GM18861 (cell line): ENCODE measurements around the gene HPGD.
"Not testable (repeated sequence)": the region's sequence is repeated elsewhere in the genome, so short reads cannot be mapped to it uniquely, and the experiment has no call there.

Experiments used
- ATAC-seq: cut with Tn5 transposase; IDR thresholded peaks from one replicate; pipeline ENCODE4 v1.9.1; 2021; ENCODE audit not compliant: unreplicated experiment

HPGD gene

DNA sequence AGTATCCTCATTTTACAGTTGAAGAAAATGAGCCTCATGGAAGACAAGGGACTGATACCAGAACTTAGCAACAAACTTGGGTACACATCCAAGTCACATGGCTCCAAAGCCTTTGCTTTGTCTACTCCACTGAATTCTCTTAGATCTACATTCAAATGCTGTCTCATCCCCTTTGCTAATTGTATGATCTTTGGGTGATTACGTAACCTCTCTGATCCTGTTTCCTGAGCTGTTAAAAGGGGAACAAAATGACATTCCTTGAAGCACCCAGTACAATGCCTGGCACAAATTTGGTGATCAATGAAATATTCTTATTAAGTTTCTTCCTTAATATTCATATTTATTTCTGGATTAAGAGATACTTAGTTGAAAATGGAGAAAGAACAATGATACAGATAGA is 5.9 kb upstream of the HPGD start:
- ATAC-seq: no peak

DNA sequence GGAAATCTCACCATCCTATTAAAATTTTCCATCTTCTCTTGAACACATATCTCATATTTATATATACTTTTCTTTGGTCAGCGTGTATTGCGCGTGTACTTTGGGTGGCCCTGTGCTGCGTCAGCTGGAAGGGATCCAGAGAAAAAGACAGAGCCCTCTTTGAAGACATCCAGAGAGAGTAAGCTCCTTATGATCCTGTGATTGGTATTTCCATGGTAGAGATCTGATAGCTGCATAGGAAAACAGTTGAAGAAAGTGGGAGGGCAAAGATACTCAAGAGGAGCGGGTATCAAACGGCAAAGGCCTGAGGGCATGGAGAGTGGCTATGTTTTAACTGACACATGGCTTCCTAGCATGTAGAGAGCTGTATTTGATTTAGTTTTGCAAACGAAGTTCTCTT is 4.4 kb upstream of the HPGD start:
- ATAC-seq: no peak

DNA sequence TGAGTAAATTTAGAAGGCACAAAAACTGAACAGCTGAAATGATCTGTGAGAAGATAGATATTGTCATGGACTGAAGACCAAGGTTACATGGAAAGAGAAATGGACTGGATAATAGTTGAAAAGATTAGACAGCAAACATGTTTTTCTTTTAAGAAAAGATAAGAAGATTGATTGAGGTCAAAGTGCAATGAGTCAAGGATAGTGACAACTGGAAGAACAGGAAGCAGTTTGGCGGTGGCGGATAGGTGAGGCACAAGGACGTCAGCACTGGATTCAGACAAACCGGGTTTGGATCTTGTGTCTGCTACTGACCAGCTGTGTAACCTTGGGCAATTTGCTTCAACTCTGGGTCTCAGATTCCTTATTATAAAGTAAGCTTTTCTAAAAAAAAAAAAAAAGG is 2.0 kb upstream of the HPGD start:
- ATAC-seq: no peak

DNA sequence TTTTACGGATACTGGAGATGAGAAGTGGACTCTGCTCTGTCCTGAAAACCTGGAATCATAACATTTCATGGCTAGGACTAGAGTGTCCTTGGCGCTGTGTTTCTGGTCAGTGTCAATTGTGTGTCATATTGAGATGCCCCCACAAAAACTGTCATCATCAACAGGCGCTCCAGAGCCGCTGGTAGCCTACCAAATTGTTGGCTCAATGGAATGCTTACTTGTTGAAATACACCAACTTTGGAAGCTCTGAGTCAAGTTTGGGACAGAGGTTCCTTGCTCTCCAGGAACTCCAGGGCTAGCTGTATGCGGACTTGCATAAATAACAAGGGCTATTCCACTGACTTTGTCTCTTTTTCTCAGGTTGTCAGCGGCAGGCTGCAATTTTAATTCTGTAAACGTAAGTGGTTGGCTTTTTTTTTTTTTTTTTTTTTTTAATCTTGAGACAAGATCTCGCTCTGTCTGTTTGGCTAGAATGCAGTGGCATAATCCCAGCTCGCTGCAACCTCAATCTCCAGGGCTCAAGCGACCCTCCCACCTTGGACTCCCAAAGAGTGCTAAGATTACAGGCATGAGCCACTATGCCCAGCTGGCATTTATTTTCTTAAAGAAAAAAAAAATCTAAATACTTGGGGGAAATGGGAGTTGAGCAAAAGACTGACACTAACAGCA is 871 bp upstream of the HPGD start:
- ATAC-seq: no peak

DNA sequence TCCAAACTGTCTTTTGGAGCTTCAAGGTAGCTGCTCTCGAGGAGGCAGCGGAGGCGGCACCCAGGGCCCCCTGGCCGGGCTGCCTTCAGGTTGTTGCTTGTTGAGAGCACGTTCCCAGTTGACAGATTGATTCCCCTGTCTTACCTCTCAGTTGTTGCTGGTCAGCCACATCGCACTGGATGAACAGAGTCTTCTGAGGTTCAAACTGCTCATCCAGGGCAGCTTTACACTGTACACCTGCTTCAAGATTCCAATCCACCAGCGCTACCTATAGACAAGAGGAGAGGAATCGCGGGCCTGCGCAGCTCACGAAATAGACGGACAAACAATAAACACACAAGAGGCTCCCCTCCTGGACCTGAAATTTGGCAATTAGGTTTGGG is 497 bp downstream of the HPGD start:
- peak; percentile 11 for ATAC-seq

DNA sequence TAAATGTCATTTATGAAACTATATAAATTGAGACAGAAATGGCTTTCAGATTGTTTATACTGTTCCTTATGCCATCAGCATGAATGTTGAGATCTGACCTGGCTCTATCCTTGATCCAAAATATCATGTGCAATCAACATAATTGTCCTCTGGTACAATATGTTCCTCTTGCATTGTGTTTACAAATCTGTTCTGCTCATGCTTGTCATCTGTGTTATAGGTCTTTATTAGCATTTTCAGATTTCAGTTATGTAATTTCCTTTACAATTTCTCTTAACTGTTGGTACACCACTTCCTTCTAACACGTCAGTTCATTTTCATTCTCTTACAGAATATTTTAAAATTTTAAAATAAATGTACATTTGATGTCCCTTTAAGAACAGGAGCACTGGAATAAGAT is 1.6 kb downstream of the HPGD start:
- no peak for ATAC-seq

DNA sequence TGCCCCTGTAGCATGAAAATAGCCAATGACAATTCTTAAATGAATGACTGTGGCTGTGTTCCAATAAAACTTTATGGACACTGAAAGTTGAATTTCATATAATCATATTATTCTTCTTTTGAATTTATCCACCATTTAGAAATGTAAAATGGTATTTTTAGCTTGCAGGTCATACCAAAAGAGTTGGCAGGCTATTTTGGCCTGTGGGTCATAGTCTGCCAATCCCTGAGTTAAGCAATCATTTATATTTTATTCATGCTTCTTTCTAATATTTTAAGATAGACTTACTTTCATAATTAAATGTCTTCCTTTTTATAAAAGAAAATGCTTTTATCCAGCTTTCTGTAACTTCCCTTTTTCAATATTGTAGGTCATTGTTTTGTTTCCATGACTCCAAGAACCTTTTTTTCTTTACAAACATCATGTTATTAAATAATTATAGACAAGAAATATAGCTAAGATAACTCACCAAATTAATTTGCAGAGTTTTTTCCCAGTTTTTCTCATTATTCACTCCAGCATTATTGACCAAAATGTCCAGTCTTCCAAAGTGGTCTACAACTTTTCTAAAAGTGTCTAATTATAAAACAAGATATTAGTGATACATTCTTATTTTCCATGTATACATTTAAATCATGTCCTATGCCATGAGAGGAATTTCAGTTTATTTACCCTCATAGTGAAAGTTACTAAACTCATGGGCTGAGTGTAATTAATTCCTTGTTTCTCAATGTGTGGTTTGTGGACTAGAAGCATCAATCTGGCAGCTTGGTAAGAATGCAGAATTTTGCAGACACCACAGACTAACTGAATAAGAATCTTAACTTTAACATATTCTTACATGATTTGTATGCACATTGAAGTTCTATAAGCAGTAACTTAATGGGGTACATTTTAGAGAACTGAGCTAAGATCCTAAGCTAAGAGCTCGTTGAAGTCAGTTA is 4.5 kb downstream of the HPGD start:
- ATAC-seq: no peak

DNA sequence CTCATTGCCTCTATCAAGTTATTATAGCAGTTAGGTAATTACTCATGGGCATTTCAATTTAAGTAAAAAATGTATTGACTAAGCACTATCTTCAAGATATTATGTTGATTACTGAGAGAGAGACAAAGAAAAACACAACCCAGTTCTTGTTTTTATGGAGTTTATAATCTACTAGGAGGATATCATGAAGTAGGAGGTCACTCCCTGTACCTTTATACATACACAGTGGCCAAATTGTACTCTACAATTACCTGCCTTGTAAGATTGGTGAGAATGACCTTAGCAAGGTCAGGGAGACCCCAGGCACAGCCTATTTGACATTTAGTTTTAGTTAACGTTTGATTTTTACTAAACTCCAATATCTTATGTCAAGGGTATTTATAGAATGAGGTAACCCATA is 5.5 kb downstream of the HPGD start:
- ATAC-seq: no peak

DNA sequence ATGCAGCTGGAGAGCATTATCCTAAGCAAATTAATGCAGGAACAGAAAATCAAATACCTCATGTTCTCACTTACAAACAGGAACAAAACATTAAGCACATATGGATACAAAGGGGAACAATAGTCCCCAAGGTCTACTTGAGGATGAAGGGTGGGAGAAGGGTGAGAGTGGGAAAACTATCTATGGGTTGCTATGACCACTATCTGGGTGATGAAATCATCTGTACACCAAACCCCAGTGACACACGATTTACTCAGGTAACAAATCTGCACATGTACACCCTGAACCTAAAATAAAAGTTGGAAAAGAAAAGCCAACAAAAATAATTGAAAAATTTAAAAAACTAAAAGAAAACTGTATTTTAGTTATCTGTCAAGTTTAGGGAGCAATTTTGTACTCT is 5.9 kb downstream of the HPGD start:
- no peak for ATAC-seq

DNA sequence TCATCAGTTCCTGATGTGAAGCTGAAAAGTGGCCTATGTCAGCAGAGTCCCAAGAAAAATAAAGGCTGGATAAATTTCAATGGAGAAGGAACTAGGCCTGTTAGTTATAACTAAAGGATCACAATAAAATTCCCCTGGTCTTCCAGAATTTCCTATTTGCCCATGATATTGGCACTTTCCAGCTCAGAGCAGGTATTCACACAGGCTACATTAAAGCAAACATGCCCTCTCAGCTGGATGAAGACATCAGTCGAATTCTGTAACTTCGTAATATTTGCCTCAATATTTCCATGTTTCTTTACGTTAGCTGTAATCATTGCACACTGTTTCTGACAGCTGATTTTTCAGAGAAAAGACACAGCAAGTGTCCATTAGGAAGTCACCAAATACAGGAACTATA is 9.5 kb downstream of the HPGD start:
- no peak for ATAC-seq

DNA sequence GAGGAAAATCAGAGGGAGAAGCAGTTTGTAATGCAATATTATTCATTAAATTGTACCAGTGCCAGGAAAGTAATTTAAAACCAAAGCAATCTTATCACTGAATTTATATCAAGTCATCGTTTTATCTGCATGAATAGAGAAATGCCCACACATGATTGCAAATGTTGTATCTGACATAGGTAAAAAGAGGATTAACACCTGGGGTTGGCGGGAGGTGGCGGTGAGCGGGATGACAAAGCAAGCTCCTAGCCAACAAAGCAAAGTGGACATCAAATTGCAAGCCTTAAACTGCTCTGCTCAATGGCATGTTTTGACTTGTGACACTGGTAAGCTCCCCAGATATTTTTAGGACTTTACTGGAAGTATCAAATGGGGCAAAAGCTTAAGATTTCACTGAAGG is 16.4 kb downstream of the HPGD start:
- no peak for ATAC-seq

DNA sequence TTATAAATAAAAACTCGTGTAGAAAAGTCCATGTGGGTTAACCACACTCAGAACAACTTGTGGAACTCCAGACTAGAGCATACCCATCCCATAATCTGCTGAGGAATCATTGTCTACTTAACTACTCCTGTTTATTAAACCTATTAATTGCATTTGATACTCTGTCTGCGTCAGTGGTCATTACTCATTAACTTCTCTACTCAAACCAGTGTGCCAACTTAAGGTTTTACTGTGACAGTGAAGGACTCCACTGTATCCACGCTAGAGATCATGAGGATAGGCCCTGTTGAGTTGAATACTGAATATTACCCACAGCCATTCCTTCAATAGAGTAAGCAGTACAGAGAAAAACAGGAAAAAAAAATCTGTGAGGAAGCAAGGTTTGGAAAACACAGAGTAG is 17.3 kb downstream of the HPGD start:
- ATAC-seq: no peak

DNA sequence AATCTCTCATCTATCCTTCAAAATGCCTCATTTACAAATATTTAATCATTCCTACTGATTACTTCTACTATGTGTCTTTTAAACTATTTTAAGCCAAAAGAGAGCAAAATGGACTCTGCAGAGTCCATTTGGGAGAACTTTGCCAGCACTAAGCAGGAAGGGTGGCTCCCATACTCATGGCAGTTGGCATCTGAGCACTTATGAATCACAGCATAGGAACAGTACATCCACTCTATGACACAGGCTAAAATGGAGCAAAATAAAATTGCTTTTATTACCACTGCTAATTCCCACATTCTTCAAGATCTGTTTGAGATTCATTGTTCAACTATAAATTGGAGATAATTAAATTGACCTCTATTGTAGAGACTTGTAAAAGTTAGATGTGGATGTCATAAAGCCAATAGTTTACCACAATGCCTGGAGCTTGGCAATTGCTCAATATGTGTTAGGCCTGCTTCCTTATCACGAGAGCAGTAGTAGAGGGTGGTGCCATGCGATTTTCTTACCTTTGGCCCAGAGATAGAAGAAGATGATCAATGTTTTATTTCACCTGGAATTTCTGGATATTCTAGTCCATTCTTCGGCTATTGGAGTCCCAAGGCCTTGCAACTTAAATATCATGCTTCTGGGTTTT is 19.1 kb downstream of the HPGD start:
- no peak for ATAC-seq

DNA sequence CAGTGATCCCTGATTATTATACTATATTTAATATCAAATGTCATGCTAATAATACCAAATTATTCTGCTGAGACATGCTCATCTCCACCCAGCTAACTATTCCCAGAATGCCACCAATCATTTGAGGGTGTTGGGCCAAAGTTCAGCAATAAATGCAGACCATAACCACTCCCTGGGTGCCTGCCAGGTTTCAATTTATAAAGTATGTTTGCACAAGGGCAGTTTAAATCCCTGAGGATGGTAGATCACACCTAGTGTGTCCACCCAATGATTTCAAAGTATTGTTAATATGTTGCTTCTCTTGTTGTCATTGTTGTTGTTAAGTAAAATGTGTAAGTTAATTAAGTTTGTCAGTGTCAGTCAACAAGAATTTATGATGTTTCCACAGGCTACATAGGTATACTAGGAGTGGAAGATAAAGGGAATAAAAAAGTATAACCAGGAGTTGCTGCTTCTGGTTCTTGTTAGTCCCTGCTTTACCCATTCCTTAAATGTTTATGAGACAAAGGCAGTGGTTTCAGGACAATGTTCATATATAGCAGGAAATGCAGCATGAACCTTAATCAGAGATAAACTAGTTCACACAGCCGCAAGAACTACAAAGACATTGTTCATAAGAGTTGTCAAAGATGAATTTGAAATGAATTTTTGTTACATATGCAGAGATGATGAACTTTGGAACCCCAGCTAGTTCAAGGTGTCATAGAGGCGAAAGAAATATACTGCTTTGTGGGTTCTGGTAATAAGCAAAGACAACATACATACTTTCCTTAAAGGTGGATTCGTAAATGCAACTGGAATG is 25.5 kb downstream of the HPGD start:
- no peak for ATAC-seq

DNA sequence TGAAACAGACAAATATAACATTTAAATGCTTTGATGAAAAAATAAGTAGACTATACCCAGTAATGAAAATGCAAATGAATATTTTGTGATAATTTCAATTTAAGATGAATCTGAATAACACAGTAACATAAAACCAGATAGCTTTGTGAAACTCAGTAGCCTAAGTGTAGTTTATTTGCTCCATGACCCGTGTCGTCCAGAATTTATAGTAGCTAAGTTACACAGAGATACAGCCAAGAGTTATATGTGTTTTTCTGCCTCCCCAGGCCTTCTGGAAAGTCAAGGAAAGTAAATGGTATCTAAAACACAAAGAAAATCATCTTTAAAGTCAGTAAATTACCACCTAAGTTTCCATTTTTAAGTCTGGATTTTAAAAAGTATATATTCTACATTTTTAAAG is 26.7 kb downstream of the HPGD start:
- ATAC-seq: no peak

DNA sequence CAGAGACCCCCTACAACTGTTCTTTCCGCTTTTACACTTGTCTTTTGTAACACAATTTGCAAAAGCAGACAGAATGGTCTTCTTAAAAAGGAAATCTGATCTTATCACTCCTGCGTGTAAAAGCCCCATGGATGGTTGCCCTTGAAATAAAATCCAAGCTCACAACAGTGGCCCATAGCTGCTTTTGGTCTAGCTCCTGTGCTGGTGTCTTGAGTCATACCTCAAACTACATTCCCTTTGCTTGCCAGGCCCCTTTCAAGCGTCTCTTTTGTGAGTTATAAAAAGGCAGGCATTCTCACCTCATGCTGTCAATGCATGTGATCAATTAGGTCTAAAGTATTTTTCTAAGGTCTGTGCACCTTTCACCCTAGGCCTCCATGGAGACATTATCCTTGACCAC is 27.6 kb downstream of the HPGD start:
- ATAC-seq: no peak

DNA sequence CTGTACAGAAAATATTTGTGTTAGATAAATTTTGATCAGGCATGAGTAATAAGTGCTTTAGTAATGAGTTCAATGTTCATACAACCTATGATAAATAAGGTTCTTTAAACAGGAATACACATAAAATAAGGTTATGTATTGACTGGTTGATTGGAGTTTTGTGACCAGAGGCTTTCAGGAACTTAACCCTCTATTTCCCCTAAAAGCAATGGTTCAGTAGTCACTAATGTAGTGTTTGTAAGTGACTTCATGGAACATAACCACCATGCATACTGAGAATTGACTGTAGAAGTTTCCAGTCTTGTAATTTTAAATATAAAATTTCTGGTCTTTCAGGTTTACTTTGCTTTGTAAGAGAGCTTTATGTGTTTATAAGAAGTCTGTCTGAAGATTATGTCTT is 28.1 kb downstream of the HPGD start:
- ATAC-seq: no peak

DNA sequence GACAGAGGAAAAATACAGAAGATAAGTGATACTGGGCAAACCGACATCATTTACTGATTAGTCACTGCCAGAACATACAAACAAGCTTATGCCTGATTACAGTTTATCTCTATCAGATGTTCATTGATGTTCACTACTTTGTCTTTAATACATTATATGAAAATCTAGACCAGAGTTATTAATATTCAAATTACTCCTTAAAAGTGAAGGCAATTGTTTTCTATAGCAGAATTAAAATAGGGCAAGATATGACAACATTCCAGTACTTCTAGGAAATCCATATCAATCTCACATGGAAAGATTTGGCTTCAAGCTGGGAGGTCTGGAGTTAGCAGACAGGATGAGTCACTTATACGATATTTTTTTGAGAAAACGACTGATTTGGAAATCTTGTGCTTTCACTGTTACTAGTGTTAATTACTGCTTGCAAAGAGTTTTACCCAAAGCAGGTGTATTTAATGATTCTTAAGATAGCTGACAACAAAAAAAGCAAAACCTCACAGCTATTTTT is 31.8 kb downstream of the HPGD start:
- no peak for ATAC-seq

DNA sequence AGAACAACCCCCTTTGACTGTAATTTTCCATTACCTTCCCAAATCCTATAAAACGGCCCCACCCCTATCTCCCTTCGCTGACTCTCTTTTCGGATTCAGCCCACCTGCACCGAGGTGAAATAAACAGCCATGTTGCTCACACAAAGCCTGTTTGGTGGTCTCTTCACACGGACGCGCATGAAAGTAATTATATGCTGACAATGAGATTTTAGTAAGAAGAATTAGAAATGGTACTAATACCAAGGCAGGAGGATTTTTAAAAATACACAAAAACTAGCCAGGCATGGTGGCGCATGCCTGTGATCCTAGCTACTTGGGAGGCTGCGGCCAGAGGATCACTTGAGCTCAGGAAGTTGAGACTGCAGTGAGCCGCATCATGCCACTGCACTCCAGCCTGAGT is 33.9 kb downstream of the HPGD start:
- ATAC-seq: not testable (repeated sequence)

DNA sequence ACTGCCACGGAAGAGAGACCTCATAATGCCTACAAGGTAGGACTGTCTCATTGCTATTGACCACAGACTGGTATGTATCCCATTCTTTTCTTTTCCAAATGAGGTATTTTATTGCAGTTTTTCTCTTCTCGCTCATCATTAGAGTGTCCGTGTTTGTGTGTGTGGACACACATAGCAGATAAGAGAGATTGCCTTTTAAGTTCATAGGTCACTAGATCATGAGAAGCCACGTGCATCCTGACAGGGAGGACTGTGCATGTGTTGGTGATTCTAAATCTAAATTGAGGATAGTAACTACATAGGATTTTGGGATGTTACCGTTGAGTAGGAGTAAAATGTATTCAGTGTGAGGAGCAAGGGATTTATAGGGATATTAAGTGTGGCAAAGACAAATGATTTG is 37.3 kb downstream of the HPGD start:
- no peak for ATAC-seq

DNA sequence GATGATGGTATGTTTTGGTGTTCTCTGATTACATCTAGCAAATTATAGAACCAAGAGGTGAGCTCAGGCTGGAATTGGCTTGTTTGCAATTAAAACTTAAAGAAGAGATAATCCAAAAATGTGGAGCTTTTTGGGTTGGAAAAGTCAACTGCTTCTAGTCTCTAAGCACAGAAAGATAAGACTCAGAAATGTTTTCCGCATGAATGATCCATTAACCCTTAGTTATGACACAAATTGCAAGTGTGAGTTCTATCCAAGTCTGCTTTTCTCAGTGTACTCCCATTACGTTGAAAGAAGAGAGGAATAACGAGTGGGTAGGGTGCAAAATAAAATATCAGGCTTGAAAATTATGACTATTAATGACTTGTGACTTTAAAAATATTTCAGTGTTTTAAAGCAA is 38.5 kb downstream of the HPGD start:
- ATAC-seq: no peak
